Ammon's horn (tissue), 1 donor: ENCODE data around the gene C10orf71.

ENCODE experiments used
- DNase-seq: peaks from one replicate; pipeline ENCODE4 v3.0.0-alpha.2; 2016; ENCODE audit warnings: low spot score

The C10orf71 gene

GRCh38 chr10:49338604-49339003, 39.6 kb downstream of the C10orf71 start:
- no peak for DNase-seq

GRCh38 chr10:49344840-49345239, 45.9 kb downstream of the C10orf71 start:
- no peak for DNase-seq

GRCh38 chr10:49347342-49347741, 48.4 kb downstream of the C10orf71 start:
- DNase-seq = no peak

GRCh38 chr10:49347827-49348226, 48.9 kb downstream of the C10orf71 start:
- no peak for DNase-seq

- no peak for DNase-seq
Observed at GRCh38 chr10:49348593-49348992, 49.6 kb downstream of the C10orf71 start.

- no peak for DNase-seq
Observed at GRCh38 chr10:49349390-49349789, 50.4 kb downstream of the C10orf71 start.

GRCh38 chr10:49350138-49350537, 51.2 kb downstream of the C10orf71 start:
- no peak for DNase-seq

GRCh38 chr10:49350846-49351532, 52.0 kb downstream of the C10orf71 start:
- DNase-seq = no peak

- DNase-seq = no peak
Observed at GRCh38 chr10:49351669-49352068, 52.7 kb downstream of the C10orf71 start.

GRCh38 chr10:49352323-49352722, 53.4 kb downstream of the C10orf71 start:
- no peak for DNase-seq

GRCh38 chr10:49353026-49353894, 54.3 kb downstream of the C10orf71 start:
- no peak for DNase-seq

GRCh38 chr10:49353895-49354566, 55.1 kb downstream of the C10orf71 start:
- DNase-seq = no peak

GRCh38 chr10:49354593-49354992, 55.6 kb downstream of the C10orf71 start:
- no peak for DNase-seq

GRCh38 chr10:49355221-49355620, 56.3 kb downstream of the C10orf71 start:
- DNase-seq = no peak

GRCh38 chr10:49356181-49356580, 57.2 kb downstream of the C10orf71 start:
- DNase-seq = no peak

GRCh38 chr10:49356944-49357343, 58.0 kb downstream of the C10orf71 start:
- no peak for DNase-seq

- DNase-seq = no peak
Observed at GRCh38 chr10:49357910-49358309, 58.9 kb downstream of the C10orf71 start.

GRCh38 chr10:49359349-49360270, 60.6 kb downstream of the C10orf71 start:
- DNase-seq = no peak

GRCh38 chr10:49360271-49361177, 61.6 kb downstream of the C10orf71 start:
- no peak for DNase-seq

GRCh38 chr10:49361178-49361554, 62.2 kb downstream of the C10orf71 start:
- no peak for DNase-seq
